ELR (cell line): Measurements from ENCODE around the gene RPS17.
A peak's percentile ranks its signal among the peaks of the same experiment; 100 is the strongest.
"Not testable (repeated sequence)": the region's sequence is repeated elsewhere in the genome, so short reads cannot be mapped to it uniquely, and the experiment has no call there.

Experiments used
- DNase-seq: peaks from one replicate; pipeline ENCODE4 v3.0.0-alpha.2; 2015; ENCODE audit warnings: low read depth

The RPS17 gene

GRCh38 chr15:82545478-82545877, 5.2 kb upstream of the RPS17 start:
- DNase-seq: no peak

GRCh38 chr15:82545002-82545401, 4.7 kb upstream of the RPS17 start:
- DNase-seq: no peak

- no peak for DNase-seq
Observed at GRCh38 chr15:82544431-82544830, 4.2 kb upstream of the RPS17 start.

- no peak for DNase-seq
Observed at GRCh38 chr15:82543160-82543559, 2.9 kb upstream of the RPS17 start.

GRCh38 chr15:82540984-82541431, 751 bp upstream of the RPS17 start:
- DNase-seq: peak; percentile 30

GRCh38 chr15:82539691-82540054, 584 bp downstream of the RPS17 start:
- DNase-seq: peak; percentile 16

- DNase-seq: peak; percentile 36
Observed at GRCh38 chr15:82538961-82539690, 1.1 kb downstream of the RPS17 start.

- no peak for DNase-seq
Observed at GRCh38 chr15:82537351-82537908, 2.8 kb downstream of the RPS17 start.

- no peak for DNase-seq
Observed at GRCh38 chr15:82536409-82537350, 3.6 kb downstream of the RPS17 start.

GRCh38 chr15:82535566-82536408, 4.5 kb downstream of the RPS17 start:
- DNase-seq: peak; percentile 18

- DNase-seq: not testable (repeated sequence)
Observed at GRCh38 chr15:82535151-82535550, 5.1 kb downstream of the RPS17 start.

- DNase-seq: not testable (repeated sequence)
Observed at GRCh38 chr15:82534457-82534861, 5.8 kb downstream of the RPS17 start.

- DNase-seq: no peak
Observed at GRCh38 chr15:82533801-82534200, 6.5 kb downstream of the RPS17 start.

- no peak for DNase-seq
Observed at GRCh38 chr15:82532991-82533481, 7.2 kb downstream of the RPS17 start.

- DNase-seq: no peak
Observed at GRCh38 chr15:82532383-82532990, 7.8 kb downstream of the RPS17 start.

- no peak for DNase-seq
Observed at GRCh38 chr15:82531496-82532382, 8.5 kb downstream of the RPS17 start.

- peak; percentile 71 for DNase-seq
Observed at GRCh38 chr15:82530606-82531379, 9.5 kb downstream of the RPS17 start.

- no peak for DNase-seq
Observed at GRCh38 chr15:82530006-82530405, 10.3 kb downstream of the RPS17 start.

GRCh38 chr15:82513587-82513986, 26.7 kb downstream of the RPS17 start:
- DNase-seq: not testable (repeated sequence)
